HG02852 (cell line): ENCODE data around the gene ALDH7A1.
A peak's percentile ranks its signal among the peaks of the same experiment; 100 is the strongest.
"Not testable (repeated sequence)": the region's sequence is repeated elsewhere in the genome, so short reads cannot be mapped to it uniquely, and the experiment has no call there.

Source experiments
- ATAC-seq: cut with Tn5 transposase; IDR thresholded peaks from one replicate; pipeline ENCODE4 v1.9.1; 2021; ENCODE audit warnings: mild to moderate bottlenecking, moderate library complexity; ENCODE audit not compliant: unreplicated experiment

The ALDH7A1 gene

DNA sequence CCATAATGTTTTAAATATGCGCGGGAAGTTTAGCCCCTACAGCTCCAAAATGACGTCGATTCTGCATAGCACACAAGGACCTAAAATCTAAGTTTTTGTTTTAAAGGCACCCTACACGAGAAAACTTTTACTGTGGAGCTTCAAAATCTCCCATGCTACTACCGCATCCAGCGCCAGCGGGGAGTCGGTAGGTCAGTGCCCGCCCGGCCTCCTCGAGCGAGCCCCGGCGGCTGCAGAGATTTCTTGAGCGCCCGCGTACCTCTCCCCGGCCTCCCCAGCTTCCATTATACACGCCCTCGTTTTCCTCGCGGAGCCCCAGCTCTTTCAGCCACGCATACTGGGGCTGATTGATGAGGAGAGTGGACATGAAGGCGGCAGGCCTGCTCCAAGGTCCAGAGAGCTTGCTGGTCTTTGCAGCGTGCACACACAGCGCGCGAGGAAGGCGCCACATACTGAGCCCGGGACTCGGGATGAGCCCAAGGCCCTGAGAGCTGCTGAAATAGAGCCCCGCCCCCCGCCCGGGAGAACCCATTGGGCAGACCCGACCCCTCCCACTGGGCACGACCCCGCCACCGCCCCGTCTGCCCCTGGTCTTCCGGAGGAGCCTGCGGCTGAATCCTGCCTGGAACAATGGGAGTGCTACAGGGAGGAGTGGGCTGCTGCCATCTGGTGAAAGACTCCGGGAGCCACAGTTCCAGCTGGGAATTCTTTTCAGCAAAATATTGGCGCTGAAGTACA is at the start of gene ALDH7A1:
Gene ALDH7A1, minus strand, starts transcription at position 472 of the 738 bp plus-strand sequence. Its CDS starts 21 bp downstream, at position 451.
- peak; percentile 86 for ATAC-seq

DNA sequence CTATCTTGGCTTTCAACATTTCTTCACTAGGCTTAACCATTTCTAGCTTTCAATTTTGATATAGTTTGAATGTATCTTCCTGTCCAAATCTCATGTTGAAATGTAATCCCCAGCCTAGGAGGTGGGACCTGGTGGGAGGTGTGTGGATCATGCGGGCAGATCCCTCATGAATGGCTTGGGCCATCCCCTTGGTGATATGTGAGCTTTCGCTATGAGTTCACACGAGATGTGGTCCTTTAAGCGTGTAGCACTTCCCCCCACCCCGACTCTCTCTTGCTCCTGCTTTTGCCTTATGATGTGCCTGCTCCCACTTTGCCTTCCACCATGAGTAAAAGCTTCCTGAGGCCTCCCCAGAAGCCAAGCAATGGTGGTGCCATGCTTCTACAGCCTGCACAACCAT is 46.4 kb upstream of the ALDH7A1 start:
- peak; percentile 87 for ATAC-seq

DNA sequence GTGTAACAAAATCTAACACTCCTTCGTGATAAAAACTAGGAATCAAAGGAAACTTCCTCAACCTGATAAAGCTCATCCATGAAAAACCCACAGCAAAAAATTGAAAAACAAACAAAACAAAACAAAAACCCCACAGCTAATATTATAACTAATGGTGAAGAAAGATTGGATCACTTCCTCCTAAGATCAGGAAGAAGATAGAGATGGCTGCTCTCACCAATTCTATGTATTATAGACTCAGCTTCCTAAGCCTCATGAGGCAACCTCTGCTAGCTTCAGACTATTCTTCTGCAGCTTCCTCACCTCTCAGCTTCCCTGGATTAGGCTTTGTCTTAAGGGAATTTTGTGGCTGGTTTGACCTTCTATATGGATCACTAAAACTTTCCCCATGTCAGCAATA is 45.8 kb upstream of the ALDH7A1 start:
- ATAC-seq = peak; percentile 29

DNA sequence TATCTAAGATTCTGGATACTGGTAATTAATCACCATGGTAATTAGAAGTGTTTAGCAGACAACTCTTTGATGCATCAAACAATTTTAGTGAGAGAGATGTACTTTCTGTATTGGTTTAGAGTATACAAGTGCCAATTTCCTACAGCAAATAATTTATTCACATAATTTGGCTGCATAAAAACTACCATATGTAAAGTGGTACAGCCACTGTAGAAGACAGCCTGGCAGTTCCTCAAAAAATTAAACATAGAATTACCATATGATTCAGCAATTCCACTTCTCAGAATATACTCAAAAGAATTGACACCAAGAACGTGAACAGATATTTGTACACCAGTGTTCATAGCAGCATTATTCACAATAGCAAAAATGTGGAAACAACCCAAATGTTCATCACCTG is 41.9 kb upstream of the ALDH7A1 start:
- no peak for ATAC-seq

DNA sequence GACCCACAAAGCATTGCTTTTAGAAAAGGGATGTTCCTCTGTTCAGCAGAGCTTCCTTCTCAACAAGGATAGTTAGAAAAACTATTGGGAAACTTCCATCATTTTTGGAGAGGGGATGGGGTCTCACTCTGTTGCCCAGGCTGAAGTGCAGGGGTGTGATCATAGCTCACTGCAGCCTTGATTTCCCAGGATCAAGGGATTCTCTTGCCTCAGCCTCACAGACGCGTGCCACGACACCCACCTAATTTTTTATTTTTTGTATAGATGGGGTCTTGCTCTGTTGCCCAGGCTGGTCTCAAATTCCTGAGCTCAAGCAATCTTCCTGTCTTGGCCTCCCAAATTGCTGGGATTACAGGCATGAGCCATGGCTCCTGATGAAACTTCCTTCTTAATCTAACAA is 40.6 kb upstream of the ALDH7A1 start:
- no peak for ATAC-seq

DNA sequence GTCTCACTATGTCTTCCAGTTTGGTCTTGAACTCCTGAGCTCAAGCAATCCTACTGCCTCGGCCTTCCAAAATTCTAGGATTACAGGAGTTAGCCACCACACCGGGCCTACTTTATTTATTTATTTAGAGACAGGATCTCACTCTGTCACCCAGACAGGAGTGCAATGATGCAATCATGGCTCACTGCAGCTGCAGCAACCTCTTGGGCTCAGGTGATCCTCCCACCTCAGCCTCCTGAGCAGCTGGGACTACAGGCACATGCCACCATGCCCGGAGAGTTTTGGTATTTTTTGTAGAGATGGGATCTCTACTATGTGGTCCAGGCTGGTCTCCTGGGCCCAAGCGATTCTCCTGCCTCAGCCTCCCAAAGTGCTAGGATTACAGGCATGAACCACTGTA is 38.5 kb upstream of the ALDH7A1 start:
- ATAC-seq = no peak

DNA sequence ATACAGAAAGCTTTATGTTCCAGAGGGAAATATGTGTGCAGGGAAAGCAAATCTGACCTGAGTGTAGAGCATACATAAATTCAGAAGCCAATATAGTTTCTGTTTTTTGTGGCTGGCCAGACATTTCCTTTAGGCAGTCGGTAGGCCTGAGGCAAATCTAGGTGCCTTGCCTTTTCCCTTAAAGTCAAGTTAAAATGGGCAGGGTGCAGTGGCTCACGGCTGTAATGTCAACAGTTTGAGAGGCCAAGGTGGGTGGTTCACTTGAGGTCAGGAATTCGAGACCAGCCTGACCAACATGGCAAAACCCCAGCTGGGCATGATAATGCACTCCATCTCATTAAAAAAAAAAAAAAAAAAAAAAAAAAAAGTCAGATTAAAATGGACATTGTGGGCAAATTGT is 36.9 kb upstream of the ALDH7A1 start:
- ATAC-seq = no peak

DNA sequence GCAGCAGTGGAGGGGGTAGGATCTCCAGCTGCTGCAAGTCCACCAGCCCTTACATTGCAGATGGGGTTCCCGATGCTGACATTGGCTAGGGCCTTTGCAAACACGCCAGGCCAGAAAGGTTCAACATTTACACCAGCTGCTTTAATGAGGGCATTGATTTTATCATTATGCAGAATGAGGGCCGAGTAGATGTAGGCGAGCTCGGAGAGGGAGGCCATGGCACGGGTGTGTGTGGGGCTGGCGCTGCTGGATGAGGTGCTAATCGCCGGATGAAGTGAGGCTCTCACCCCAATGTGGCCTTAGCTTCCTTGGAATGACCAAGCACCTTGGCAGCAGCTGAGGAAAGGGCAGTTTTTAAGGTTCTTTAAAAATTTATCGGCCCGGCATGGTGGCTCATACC is 33.1 kb upstream of the ALDH7A1 start:
- ATAC-seq = no peak

DNA sequence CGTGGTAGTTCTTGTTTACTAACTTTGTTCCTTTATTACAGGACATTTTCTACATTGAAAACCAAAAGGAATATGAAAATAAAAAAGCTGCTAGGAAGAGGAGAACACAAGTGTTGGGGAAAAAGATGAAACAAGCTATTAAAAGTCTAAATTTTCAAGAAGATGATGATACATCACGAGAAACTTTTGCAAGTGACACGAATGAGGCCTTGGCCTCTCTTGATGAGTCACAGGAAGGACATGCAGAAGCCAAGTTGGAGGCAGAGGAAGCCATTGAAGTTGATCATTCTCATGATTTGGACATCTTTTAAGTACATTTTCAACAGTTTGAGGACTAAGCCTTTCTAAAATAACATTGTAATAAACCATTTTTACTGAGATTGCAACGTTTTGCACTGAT is 29.5 kb upstream of the ALDH7A1 start:
- no peak for ATAC-seq

DNA sequence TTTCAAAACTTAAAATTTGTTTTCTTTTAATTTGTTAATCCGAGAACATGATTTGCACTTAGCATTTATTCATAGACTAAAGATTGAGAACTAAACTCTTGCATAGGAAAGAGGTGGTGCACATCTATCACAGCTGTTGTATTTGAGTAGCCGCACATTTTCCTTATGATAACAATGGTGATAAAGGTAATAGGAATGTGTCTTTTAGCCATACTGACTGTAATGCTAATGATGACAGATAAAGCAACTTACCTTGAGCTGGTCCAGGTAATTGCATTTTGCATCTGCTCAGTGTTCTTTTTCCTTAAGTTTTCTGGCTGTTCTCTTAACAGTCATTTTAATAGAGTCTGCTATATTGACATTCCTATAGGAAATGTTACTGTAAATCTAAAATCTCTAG is 24.8 kb upstream of the ALDH7A1 start:
- ATAC-seq = no peak

DNA sequence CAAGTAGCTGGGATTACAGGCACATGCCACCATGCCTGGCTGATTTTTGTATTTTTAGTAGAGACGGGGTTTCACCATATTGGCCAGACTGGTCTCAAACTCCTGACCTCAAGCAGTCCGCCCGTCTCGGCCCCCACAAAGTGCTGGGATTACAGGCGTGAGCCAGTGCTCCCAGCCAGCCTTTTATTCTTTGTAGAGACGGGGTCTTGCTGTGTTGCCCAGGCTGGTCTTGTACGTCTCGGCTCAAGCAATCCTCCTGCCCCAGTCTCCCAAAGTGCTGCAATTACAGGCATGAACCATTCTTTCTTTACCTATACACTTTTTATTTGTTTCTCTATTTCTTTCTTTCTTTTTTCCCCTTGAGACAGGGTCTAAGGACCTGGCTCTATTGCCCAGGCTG is 22.6 kb upstream of the ALDH7A1 start:
- not testable (repeated sequence) for ATAC-seq

DNA sequence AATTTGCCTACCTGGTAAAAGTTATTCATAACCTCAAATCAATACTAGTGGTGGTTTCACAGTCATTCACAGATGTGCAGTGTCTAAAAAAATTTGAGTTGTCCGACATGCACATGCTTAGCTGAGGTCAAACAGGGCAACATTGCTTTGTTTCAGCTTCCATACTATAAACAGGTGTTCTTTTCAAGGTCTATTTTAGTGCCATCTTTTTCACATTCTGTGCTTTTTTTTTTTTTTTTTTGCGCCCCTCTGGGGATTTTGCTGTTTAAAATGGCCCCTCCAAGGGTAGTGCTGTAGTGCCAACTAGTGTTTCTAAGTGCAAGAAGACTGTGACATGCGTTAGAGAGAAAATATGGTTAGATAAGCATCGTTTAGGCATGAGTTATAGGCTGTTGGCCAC is 20.3 kb upstream of the ALDH7A1 start:
- ATAC-seq = peak; percentile 96

DNA sequence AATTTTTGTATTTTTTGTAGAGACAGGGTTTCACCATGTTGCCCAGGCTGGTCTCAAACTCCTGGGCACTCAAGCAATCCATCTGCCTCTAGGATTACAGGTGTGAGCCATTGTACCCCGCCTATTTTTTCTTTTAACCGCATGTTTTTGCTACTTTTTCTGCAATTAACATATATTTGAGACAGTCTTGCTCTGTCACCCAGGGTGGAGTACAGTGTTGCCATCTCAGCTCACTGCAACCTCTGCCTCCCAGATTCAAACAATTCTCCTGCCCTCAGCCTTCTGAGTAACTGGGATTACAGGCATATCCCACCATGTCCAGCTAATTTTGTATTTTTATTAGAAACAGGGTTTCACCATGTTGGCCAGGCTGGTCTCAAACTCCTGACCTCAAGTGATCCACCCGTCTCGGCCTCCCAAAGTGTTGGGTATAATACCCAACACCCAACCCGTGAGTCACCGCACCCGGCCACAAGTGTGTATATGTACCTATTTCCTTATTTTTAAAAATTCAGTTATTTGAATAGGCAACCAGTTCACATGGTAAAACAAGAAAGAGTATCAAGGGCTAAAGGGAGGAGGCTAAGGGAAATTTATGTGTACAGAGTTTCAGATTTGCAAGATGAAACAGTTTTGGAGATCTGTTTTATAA is 19.0 kb upstream of the ALDH7A1 start:
- ATAC-seq = no peak

DNA sequence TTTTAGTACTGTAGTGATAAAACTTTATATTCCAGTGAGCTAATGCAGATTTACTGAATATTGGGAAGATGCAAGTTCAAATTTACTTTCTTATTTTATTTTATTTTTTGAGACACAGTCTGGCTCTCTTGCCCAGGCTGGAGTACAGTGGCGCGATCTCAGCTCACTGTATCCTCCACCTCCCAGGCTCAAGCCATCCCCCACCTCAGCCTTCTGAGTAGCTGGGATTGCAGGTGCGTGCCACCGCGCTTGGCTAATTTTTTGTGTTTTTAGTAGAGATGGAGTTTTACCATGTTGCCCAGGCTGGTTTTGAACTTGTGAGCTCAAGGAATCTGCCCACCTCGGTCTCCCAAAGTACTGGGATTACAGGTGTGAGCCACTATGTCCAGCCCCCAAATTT is 15.6 kb upstream of the ALDH7A1 start:
- ATAC-seq = no peak

DNA sequence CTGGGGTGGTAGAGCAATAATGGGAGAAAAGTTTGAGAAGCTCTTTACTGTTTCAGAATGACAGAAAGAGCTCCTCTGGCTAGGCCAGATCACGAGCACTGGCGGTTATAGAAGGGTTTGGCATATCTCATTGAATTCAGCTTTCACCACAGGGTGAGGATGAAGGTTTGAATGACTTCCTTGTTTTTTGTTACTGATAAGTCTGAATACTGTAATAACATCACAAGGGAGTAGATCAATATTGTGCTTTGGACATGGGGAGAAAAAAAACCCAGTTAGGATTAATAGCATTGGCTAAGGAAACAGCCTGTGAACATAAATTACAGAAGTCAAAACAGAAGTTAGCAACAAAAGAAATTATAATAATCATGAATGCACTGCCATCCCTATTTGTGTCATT is 15.1 kb upstream of the ALDH7A1 start:
- ATAC-seq = no peak

DNA sequence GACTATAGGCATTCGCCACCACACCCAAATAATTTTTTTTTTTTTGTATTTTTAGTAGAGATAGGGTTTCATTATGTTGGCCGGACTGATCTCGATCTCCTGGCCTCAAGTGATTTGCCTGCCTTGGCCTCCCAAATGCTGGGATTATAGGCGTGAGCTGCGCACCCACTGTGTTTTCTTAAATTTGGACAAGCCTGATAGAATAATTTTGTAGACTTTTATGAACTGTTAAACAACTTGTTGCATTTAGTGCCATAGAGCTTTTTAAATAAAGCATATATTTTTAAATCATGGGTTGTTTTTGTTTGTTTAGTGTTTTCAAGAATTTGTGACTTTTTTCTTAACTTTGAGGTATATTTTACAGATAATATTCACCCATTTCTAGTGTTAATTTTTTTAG is 10.5 kb upstream of the ALDH7A1 start:
- ATAC-seq = no peak

DNA sequence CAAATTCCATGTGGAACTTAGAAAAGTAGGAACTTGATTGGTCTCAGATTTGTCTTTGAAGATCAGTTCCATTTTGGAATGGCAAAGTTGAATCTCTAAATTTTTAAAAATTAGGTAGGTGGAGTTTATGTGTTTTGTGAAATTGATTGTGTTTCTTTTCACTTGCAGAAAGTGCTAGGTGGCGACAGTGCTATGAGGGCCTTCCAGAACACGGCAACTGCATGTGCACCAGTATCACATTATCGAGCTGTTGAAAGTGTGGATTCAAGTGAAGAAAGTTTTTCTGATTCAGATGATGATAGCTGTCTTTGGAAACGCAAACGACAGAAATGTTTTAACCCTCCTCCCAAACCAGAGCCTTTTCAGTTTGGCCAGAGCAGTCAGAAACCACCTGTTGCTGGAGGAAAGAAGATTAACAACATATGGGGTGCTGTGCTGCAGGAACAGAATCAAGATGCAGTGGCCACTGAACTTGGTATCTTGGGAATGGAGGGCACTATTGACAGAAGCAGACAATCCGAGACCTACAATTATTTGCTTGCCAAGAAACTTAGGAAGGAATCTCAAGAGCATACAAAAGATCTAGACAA is 8.5 kb upstream of the ALDH7A1 start:
- no peak for ATAC-seq

DNA sequence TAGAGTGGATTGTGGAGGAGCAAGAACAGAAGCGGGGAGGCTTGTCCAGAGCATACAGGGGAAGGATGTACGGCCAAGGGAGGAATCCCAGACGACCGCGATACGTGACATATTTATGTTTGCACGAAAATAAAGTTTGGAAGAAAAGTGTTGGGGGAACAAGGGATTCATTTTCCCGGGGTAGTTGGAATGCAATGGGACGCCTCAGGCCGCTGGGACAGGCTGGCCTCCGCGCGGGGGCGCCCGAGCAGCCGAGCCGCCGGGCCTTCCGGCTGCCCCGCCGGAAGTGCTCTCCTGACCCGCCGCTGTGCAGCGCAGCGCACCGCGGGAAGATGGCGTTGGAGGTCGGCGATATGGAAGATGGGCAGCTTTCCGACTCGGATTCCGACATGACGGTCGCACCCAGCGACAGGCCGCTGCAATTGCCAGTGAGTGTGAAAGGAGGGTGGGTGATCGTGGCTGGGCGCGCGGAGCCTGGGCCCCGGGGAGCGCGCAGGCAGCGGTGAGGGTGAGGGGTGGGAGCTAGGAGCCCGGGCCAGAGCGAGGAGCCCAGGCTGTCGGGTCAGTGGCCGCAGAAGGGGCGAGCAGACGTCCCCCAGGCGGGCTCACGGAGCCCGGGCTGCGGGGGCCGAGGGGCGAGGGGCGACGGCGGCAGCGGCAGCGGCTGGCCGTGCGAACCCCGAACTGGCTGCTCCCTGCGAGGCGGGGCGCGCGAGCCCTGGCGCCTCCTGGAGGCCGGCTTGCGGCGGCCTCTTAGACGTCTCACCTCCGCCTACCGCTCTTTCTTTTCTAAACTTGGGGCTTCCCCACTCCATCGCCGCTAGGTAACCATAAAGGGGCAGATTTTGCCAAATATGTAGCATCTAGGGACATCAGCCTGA is 5.9 kb upstream of the ALDH7A1 start, which contains the start of gene PHAX:
Gene PHAX, plus strand, starts transcription at position 317 of the 881 bp plus-strand sequence. Its CDS starts 16 bp downstream, at position 333.
- ATAC-seq = peak; percentile 94

DNA sequence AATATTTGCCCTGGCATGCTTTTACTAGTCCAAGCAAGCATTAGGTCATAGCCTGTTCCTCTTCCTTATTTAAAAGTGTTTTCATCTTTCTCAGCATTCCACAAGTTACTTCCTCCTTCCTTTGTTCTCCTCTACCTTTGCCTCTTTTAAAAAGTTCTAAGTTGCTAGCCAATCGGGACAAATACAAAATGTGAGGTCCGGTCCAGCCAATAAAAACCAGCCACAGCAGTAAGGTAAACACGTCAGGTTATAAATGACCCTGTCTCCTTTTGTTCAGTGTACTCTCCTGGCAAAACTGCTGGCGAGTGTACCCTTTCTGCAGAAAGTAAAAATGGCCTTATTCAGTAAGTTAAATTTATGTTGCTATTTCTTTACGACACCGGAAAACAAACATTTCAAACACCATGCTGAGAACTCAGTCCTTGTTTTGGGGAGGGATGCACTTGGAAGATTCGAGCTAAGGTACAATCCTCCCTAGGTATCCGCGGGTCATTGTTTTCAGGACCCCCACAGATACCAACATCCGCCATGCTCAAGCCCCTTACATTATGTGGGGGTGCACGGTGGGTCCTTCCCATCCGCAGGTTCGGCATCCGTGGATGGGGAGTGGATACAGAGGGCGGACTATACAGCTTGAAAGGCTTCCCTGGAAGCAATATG is 5.1 kb upstream of the ALDH7A1 start:
- not testable (repeated sequence) for ATAC-seq

DNA sequence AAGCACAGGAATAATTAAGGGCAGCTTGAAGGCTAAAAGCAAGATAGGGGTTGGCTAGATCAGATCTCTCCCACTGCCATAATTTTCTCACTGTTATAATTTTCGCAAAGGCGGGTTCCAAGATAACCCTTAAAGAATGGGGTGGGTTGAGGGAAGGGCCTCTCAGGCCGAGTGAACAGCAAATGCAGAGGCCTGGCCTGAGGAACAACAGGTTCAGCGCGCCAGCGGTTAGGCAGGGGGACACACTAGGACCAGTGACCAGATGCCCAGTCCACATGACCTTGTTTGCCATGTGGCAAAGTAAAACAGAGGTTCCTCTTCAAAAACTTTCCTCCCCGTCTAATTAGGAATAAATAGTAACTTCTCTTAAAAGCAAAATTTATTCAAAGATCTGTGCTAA is 4.5 kb upstream of the ALDH7A1 start:
- no peak for ATAC-seq

DNA sequence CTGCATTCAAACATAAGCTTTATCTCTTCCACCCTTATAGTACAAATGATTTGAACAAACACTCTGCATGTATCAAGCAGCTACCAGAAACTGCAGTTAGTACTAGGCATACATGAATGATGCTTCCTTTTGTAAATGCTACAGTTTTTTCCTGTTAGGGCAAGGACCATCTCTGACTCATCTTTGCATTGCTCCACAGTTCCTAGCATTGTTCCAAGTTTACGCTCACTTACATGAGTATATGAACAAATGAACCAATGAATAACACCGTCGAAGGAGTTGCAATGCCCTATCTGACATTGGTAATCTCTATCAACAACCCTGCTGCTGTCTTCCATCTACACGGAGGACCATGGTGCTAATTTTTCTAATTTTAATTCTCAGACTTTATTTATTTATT is 2.1 kb upstream of the ALDH7A1 start:
- ATAC-seq = no peak
